Mesothelial cell of epicardium (in vitro differentiated cells): ENCODE results near the gene TBC1D2. TPM values are rescaled to one million over a fixed set of nuclear protein-coding genes. Genes with fewer than 3 reads are reported as not detected.

ENCODE experiments used
- DNase-seq, 2 experiments: peaks; one replicate each; pipeline ENCODE4 v3.0.0; 2021; ENCODE audit warnings: low spot score in 2 of 2; ENCODE audit not compliant: unreplicated experiment in 2 of 2
- H3K27ac Mint-ChIP-seq: 2 replicates; pipeline ENCODE4 v1.8.0; 2021; ENCODE audit warnings: mixed read lengths
- H3K27me3 Mint-ChIP-seq: 2 replicates; pipeline ENCODE4 v1.8.0; 2021; ENCODE audit warnings: low read depth, mixed read lengths
- H3K36me3 Mint-ChIP-seq: 2 replicates; pipeline ENCODE4 v1.8.0; 2021; ENCODE audit warnings: mixed read lengths
- H3K4me1 Mint-ChIP-seq: 2 replicates; pipeline ENCODE4 v1.8.0; 2021; ENCODE audit warnings: mixed read lengths
- H3K4me3 Mint-ChIP-seq: 2 replicates; pipeline ENCODE4 v1.8.0; 2021; ENCODE audit warnings: mild to moderate bottlenecking, moderate library complexity, mixed read lengths
- H3K9me3 Mint-ChIP-seq: 2 replicates; pipeline ENCODE4 v1.8.0; 2021; ENCODE audit warnings: mixed read lengths
- total RNA-seq: library from RNA; stranded (reverse); gene quantifications from 3 replicates; pipeline ENCODE4 v1.2.1, GENCODE V29; 2021
- TF ChIP-seq, protein P1 (sequence below): fragments of 200-600 bp; sonication (generic); IDR thresholded peaks from one replicate; pipeline ENCODE4 v1.5.0; 2021; ENCODE audit warnings: antibody characterized with exemption; ENCODE audit not compliant: unreplicated experiment

Gene TBC1D2
- total RNA-seq, 1 donor from 2014 or later, result 7.0 TPM

DNA sequence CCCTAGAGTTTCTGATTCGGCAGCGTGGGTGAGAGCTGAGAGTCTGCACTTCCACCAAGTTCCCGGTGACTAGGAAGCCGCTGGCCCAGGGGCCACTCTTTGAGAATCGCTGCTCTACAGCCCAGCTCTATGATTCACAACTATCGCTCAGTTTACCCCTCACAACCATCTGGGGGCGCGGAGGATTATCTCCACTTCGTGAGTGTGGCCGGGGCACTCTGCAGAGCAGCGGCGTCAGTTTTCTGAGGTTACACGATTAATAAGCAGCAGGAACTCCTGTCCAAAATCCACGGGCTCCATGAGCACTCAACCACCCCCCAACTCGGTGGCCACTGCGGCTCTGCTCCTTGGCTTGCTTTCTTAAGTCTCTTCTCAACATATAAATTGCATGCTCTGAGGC is 82.3 kb downstream of the TBC1D2 start:
- TF ChIP-seq, protein P1, sequence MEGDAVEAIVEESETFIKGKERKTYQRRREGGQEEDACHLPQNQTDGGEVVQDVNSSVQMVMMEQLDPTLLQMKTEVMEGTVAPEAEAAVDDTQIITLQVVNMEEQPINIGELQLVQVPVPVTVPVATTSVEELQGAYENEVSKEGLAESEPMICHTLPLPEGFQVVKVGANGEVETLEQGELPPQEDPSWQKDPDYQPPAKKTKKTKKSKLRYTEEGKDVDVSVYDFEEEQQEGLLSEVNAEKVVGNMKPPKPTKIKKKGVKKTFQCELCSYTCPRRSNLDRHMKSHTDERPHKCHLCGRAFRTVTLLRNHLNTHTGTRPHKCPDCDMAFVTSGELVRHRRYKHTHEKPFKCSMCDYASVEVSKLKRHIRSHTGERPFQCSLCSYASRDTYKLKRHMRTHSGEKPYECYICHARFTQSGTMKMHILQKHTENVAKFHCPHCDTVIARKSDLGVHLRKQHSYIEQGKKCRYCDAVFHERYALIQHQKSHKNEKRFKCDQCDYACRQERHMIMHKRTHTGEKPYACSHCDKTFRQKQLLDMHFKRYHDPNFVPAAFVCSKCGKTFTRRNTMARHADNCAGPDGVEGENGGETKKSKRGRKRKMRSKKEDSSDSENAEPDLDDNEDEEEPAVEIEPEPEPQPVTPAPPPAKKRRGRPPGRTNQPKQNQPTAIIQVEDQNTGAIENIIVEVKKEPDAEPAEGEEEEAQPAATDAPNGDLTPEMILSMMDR, result no peak
- no peaks in the 10 kb centered on the region for H3K9me3 Mint-ChIP-seq
- H3K36me3 Mint-ChIP-seq, result no peaks in the 10 kb centered on the region
- peaks cover 32% of the 10 kb centered on the region for H3K4me1 Mint-ChIP-seq
- no peak overlapping the region for H3K4me3 Mint-ChIP-seq
- H3K27me3 Mint-ChIP-seq, result no peaks in the 10 kb centered on the region
- H3K27ac Mint-ChIP-seq, result no peak overlapping the region
- no peak for DNase-seq

DNA sequence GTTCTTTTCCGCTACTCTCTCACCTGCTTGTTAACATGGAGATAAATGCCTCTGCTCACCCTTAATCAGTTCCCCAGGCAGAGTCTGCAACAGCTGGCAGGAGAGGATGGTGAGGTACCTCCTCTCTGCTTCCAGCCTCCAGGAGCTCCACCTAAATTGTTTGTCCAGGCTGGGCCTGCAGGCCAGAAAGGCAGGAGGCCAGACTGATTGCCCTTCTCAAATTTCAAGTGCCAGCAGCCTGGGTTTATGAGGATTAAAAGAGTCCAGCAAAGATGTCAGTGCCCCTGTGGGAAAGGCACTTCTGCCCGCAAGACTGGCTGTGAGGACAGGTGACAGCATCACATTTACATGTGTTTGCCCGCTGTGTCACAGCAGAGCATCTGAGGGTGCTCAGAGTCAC is 82.8 kb downstream of the TBC1D2 start:
- Mint-ChIP-seq H3K4me3 (no peak overlapping the region), H3K9me3 (no peaks in the 10 kb centered on the region), H3K4me1 (peaks cover 34% of the 10 kb centered on the region), H3K27ac (peak overlapping the region; percentile 41), H3K27me3 (no peaks in the 10 kb centered on the region), H3K36me3 (no peaks in the 10 kb centered on the region)
- TF ChIP-seq, protein P1, result no peak
- no peak for DNase-seq

DNA sequence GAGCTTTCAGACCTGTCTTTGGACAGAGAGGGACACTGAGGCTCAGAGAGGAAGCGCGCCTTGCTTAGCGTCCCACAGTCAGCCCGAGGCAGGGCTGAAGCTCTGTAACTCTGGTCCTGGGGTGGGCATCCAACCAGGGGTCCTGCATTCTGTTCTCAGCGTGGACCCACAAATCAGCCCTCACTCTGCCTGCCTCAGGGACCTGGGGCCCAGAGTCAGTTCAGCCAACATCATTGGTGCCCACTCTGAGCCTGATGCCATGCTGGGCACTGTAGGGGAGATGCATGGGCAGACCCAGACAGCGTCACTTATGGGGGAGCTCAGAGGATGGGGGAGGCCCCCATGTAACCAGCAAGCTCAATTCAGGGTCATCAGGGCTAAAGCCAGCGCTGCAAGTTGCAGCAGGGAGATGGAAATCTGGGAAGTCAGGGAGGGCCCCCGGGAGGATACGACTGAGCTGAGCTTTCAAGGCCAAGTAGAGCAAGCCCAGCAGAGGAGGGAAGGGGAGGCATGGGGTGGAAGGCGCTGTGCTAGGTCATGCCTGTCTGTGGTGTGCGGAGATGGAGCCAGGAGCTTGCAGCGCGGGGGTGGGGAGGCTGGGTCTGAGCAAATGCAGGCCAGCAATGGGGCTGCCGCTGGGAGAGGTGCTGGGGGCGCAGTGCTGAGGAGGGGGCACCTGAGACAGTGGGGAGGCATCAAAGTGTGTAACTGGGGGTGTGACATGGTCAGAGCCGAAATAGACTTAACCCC is 84.1 kb downstream of the TBC1D2 start:
- no peaks in the 10 kb centered on the region for H3K27me3 Mint-ChIP-seq
- no peaks in the 10 kb centered on the region for H3K36me3 Mint-ChIP-seq
- peaks cover 36% of the 10 kb centered on the region for H3K4me1 Mint-ChIP-seq
- no peak overlapping the region for H3K27ac Mint-ChIP-seq
- TF ChIP-seq, protein P1, result no peak
- H3K4me3 Mint-ChIP-seq, result no peak overlapping the region
- no peak for DNase-seq
- no peaks in the 10 kb centered on the region for H3K9me3 Mint-ChIP-seq

DNA sequence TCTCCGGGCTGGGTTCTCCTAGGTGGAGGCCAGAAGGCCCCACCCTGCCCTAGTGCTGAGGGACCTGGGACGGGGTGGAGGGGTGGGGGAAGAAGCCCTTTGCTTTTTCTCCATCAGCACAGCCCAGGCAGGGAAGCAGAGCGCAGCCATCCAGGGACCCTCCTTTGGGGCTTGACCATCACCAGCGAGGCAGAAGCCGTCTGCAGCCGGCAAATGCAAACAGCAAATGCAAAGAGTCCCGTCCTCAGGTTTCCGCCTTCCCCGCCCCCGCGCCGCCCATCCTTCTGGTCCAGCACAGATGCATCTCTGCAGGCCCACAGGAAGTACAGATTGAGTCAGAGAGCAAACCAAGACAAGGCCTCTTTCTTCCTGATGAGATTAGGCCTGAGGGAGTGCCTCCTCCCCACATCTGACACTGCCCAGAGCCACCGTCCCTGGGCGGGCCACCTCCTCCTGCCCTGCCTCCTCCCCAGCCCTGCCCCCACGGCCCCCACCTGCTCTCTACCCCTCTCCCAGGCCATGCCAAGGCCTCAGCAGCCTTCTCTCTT is 86.4 kb downstream of the TBC1D2 start:
- DNase-seq, result no peak
- no peaks in the 10 kb centered on the region for H3K27me3 Mint-ChIP-seq
- H3K27ac Mint-ChIP-seq, result no peak overlapping the region
- no peaks in the 10 kb centered on the region for H3K36me3 Mint-ChIP-seq
- TF ChIP-seq, protein P1, result no peak
- peaks cover 36% of the 10 kb centered on the region for H3K4me1 Mint-ChIP-seq
- no peaks in the 10 kb centered on the region for H3K9me3 Mint-ChIP-seq
- H3K4me3 Mint-ChIP-seq, result no peak overlapping the region

DNA sequence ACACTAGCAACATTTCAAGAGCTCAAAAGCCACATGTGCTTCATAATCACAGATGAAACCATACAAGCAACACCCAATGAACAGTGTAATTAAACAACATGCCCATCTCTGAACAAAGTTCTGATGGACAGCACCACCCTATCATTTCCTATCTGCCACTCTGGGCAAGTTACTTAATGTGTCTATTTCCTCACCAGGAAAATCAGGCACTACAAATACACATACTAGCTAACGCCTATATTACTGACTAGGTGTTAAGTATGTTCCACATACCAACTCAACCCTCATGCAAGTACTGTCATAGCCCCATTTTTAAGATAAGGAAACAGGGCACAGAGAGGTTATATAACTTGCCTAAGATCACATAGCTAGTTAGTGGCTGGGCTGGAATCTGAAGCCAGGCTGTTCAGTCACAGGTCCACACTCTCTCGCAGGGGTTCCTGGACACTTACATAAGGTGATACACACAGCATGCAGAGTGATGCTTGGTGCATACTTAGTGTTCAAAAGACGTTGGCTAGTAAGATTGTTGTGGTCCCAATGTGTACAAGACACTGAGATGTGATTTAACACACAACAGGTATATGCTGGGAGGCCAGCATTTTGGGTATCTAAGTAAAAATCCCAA is 87.2 kb downstream of the TBC1D2 start:
- Mint-ChIP-seq H3K36me3 (no peaks in the 10 kb centered on the region), H3K4me3 (no peak overlapping the region), H3K9me3 (no peaks in the 10 kb centered on the region), H3K27ac (no peak overlapping the region), H3K4me1 (peaks cover 35% of the 10 kb centered on the region), H3K27me3 (no peaks in the 10 kb centered on the region)
- no peak for DNase-seq
- TF ChIP-seq, protein P1, result no peak
